Mammary epithelial cell (primary cell): Measurements from ENCODE around the gene DZIP1L.

ENCODE experiments used
- CTCF ChIP-seq, 2 donors: IDR thresholded peaks in 1 of 2; conservative IDR thresholded peaks in 1 of 2; 2 replicates each; pipeline ENCODE4 v1.5.1; 2011 to 2012; ENCODE audit warnings: inconsistent platforms in 2 of 2, low read length in 2 of 2, mild to moderate bottlenecking in 2 of 2, control low read depth in 1 of 2, low read depth in 1 of 2; ENCODE audit not compliant: insufficient read depth in 1 of 2; ENCODE audit errors: extremely low read depth in 1 of 2
- EZH2 ChIP-seq: IDR thresholded peaks from 2 replicates; pipeline ENCODE4 v1.6.1; 2012; ENCODE audit warnings: low read length, inconsistent platforms, borderline replicate concordance

GRCh38 chr3:138057384-138057783, 58.0 kb downstream of the DZIP1L start:
- no peak for TF ChIP-seq CTCF (conservative IDR thresholded peaks at IDR 0.05 in 1 of 2, IDR thresholded peaks at IDR 0.05 in 1 of 2; ENCODE audit: extremely low read depth in 1 of 2, insufficient read depth in 1 of 2, low read depth in 1 of 2, low read length in 2 of 2)
- no peak for TF ChIP-seq EZH2
